NCI-H2227 (cell line): Measurements from ENCODE around the gene CIITA.
"Not testable (repeated sequence)": the region's sequence is repeated elsewhere in the genome, so short reads cannot be mapped to it uniquely, and the experiment has no call there.

Experiments used
- DNase-seq: peaks from one replicate; lab custom pipeline; 2025; ENCODE audit not compliant: unreplicated experiment; lab: John Stamatoyannopoulos, UW

Gene CIITA

GRCh38 chr16:10876799-10877341 is at the start of gene CIITA:
CIITA (plus strand) TSS chr16:10877202; CDS start chr16:10877331, 129 bp downstream.
- DNase-seq: no peak

GRCh38 chr16:10827691-10828341 is 49.2 kb upstream of the CIITA start:
- no peak for DNase-seq

- DNase-seq: no peak
Observed at GRCh38 chr16:10828851-10829366, 48.1 kb upstream of the CIITA start.

DNA sequence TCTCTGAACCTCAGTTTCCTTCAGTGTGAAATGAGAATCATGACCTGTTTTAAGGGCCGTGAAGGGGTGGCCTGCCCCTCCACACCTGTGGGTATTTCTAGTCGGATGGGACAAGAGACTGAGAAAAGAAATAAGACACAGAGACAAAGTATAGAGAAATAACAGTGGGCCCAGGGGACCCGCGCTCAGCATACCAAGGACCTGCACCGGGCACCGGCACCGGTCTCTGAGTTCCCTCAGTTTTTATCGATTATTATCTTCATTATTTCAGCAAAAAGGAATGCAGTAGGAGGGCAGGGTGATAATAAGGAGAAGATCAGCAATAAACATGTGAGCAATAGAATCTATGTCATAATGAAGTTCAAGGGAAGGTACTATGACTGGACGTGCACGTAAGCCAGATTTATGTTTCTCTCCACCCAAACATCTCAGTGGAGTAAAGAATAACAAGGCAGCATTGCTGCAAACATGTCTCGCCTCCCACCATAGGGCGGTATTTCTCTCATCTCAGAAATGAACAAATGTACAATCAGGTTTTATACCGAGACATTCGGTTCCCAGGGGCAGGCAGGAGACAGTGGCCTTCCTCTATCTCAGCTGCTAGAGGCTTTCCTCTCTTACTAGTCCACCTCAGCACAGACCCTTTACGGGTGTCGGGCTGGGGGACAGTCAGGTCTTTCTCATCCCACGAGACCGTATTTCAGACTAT is 47.5 kb upstream of the CIITA start:
- DNase-seq: not testable (repeated sequence)

- not testable (repeated sequence) for DNase-seq
Observed at GRCh38 chr16:10830240-10830639, 46.8 kb upstream of the CIITA start.

DNA sequence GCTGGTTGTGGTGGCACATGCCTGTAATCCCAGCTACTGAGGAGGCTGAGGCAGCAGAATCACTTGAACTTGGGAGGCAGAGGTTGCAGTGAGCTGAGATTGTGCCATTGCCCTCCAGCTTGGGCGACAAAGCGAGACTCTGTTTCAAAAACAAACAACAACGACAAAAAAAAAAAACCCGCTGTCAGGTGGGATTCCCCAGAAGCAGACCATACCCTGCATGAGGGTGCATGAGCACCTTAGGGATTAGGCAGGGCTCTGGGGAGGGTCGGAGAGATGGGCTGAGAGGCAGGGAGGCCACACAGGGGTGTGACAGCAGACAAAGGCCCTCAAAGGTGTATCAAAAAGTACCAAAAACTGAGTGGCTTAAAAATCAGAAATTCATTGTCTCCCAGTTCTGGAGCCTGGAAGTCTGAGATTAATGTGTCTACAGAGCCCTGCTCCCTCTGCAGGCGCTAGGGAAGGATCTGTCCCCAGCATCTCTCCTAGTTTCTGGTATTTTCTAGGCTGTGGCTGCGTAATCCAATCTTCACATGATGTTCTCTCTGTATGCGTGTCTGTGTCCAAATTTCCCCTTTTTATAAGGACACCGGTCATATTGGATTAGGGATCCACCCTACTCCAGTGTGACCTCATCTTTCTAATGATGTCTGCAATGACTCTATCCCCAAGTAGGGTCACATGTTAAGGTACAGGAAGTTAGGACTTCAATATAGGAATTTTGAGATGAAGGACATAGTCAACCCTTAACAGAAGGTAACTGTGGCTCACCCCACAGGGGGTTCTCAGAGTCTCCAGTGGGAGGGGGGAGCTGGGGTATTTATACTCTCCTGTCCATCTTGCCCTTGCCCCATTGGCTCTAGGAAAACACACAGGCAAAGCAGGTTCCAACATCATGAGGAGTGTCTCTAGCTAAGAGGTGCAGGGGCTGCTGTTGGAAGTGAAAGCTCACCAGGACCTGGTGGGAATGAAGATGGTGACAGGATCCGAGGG is 44.8 kb upstream of the CIITA start:
- no peak for DNase-seq

GRCh38 chr16:10833271-10833670 is 43.7 kb upstream of the CIITA start:
- no peak for DNase-seq

DNA sequence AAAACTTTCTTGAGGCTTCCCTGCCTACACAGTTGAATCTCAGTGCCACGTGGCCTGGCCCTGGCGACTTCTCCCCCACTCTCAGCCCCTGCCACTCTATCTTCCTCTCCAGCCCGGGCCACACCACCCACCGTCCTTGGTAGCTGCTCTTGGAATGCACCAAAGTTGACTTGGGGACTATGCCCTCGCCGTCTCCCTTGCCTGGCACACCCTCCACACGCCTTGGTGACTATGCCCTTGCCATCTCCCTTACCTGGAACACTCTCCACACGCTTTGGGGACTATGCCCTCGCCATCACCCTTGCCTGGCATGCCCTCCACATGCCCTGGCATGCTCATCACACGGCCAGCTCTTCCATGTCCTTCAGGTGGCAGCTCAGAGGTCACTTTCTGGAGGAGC is 42.9 kb upstream of the CIITA start:
- DNase-seq: no peak

- DNase-seq: no peak
Observed at GRCh38 chr16:10834766-10835165, 42.2 kb upstream of the CIITA start.

DNA sequence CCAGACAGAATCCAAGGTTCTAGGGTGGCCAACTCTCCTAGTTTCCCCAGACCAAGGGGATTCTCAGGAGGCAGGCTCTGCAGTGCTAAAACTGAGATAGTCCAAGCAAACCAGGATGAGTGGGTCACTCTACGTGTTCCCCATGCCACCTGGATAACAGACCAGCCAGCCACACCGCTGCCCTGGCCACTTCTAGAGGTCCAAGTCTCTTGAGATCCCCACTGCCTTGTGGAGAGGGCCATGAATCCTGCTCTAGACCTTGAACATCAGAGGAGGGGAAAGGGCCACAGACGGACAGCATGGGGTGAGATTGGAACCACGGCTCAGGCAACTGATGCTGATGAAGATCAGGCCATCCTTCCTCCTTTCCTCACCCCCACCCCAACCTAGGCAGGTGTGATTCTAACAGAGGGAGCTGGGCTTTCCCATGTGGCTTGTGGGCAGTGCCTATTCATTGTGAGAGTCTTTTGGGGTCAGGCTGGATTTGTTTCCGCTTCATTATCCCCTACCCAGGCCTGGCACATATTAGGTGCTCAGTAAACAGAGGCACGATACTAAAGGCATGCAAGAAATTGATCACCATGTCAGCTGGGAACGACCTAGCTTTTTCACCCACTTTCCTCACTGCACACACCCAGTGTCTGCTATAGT is 41.6 kb upstream of the CIITA start:
- no peak for DNase-seq

GRCh38 chr16:10836174-10836853 is 40.7 kb upstream of the CIITA start:
- DNase-seq: no peak

- DNase-seq: no peak
Observed at GRCh38 chr16:10838621-10839278, 38.3 kb upstream of the CIITA start.

- no peak for DNase-seq
Observed at GRCh38 chr16:10839279-10839666, 37.7 kb upstream of the CIITA start.

DNA sequence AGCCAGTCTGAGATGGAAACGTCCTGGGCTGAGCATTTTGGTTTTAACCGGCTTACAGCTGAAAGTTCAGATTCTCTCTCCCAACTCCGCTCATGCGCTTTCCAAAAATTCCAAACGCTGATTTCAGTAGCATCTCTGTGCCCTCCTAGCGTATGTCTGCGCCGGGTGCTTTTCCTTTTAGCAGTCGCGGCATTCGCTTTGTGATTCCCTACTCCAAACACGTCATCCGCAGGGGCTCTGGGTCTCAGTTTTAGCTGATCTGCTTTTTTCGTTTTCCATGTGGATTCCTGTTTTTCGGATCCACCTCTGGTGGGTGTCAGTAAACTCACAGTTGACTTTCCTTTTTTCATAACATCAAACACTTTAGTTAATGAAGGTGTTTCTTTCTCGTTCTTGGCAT is 36.3 kb upstream of the CIITA start:
- DNase-seq: no peak

DNA sequence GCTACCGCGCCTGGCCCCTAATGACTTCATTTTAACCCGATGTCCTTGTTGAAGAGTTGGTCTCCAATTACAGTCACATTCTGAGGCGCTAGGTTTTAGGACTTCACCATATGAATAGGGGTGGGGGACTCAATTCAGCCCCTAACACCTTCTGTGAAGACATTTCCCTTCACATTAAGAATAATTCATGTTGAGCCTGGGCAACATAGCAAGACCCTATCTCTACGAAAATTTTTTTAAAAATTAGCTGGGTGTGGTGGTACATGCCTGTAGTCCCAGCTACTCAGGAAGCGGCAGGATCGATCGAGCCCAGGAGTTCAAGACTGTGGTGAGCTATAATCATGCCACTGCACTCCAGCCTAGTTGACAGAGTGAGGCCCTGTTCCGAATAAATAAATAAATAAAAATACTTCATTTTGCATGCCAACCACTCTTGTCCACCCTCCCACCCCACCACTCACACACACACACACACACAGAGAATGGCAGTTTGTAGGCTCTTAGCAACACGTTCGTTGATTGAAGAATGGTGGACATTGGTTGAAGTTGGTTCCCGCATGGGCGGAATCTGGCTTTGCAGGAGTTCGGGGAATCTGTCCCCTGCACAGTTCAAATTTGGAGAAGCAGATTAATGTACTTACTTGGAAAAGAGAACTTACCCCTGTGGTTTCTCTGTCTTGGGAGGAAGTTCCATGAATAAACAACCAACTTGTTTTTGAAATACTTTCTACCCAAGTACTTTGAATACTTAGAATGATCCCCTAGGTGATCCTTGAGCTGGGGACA is 30.6 kb upstream of the CIITA start:
- DNase-seq: no peak

- DNase-seq: no peak
Observed at GRCh38 chr16:10847176-10847575, 29.8 kb upstream of the CIITA start.

GRCh38 chr16:10849736-10850477 is 27.1 kb upstream of the CIITA start:
- DNase-seq: no peak

DNA sequence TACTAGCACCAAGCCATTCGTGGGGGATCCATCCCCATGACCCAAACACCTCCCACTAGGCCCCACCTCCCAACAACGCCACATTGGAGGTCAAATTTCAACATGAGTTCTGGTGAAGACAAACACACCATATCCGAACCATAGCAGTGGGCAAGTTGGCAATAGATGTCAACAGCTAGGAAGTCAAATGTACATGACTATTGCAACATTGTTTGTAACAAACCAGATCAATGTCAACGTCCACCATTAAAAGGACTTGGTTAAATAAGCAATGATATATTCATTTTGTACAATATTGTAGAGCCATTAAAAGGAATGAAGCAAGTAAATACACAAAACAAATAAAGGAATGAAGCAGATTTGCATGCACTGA is 26.5 kb upstream of the CIITA start:
- no peak for DNase-seq
